A375 (cell line): Measurements from ENCODE around the gene CDCP2. TPM values are rescaled to one million over a fixed set of nuclear protein-coding genes. Genes with fewer than 3 reads are reported as not detected.

Experiments
- small RNA-seq: library from RNA; depleted of rRNA; stranded (forward); fragments of <200 nt; gene quantifications from one replicate; pipeline ENCODE3, GENCODE V24; 2014
- total RNA-seq: library from RNA; depleted of rRNA; stranded (reverse); fragments of >200 nt; shearing (Covaris generic); gene quantifications from 2 replicates; pipeline ENCODE4 v1.2.3, GENCODE V29; 2014; rRNA removed

The CDCP2 gene
- not detected in 2 replicates for total RNA-seq

GRCh38 chr1:54152696-54153095, at the start of gene CDCP2:
TSS of gene CDCP2 (minus strand) at chr1:54153000. CDS start at chr1:54152922, 78 bp downstream.

DNA sequence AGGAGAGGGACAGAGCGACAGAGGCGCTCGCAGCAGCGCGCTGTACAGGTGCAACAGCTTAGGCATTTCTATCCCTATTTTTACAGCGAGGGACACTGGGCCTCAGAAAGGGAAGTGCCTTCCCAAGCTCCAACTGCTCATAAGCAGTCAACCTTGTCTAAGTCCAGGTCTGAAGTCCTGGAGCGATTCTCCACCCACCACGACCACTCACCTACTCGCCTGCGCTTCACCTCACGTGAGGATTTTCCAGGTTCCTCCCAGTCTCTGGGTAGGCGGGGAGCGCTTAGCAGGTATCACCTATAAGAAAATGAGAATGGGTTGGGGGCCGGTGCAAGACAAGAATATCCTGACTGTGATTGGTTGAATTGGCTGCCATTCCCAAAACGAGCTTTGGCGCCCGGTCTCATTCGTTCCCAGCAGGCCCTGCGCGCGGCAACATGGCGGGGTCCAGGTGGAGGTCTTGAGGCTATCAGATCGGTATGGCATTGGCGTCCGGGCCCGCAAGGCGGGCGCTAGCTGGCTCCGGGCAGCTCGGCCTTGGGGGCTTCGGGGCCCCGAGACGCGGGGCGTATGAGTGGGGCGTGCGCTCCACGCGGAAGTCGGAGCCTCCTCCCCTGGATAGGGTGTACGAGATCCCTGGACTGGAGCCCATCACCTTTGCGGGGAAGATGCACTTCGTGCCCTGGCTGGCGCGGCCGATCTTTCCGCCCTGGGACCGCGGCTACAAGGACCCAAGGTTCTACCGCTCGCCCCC, 47.1 kb upstream of the CDCP2 start, which contains the start of the genes CYB5RL and MRPL37:
Gene CYB5RL (minus strand): TSS at position 266 of the 754 bp plus-strand sequence. CDS start 4,414 bp downstream, outside the sequence.
Gene MRPL37 (plus strand): TSS at position 403 of the 754 bp plus-strand sequence. CDS start 77 bp downstream, at position 480.

Small RNAs within 50 kb of the gene (small RNA-seq; reads per million reads assigned to genes)
- not detected for gene AL353898.1
- gene AL353898.2, result not detected

Other genes starting within 250 kb of the CDCP2 start
- gene IFT25, start 207.3 kb downstream of the CDCP2 start, total RNA-seq, result 55.2 and 61.4 TPM in 2 replicates
- 15.8 and 17.8 TPM in 2 replicates for gene LRRC42, start 206.7 kb downstream of the CDCP2 start, total RNA-seq
- not detected in 2 replicates for gene LDLRAD1, start 134.8 kb downstream of the CDCP2 start, total RNA-seq
- 104 and 150 TPM in 2 replicates for gene TMEM59, start 99.8 kb downstream of the CDCP2 start, total RNA-seq
- 4.6 and 5.1 TPM in 2 replicates for gene TCEANC2, start 99.4 kb downstream of the CDCP2 start, total RNA-seq
- gene CYB5RL, start 47.0 kb upstream of the CDCP2 start, total RNA-seq, result 3.0 TPM in 2 replicates
- 113 and 124 TPM in 2 replicates for gene MRPL37, start 47.2 kb upstream of the CDCP2 start, total RNA-seq